ENCODE data around the gene SHROOM3. TPM values are rescaled to one million over a fixed set of nuclear protein-coding genes. Genes with fewer than 3 reads are reported as not detected.
A peak's percentile ranks its signal among the peaks of the same experiment; 100 is the strongest.

The SHROOM3 gene
- total and polyA plus RNA-seq, 2 experiments from 2014 or later = 11.3 to 73.5 TPM

- ATAC-seq (no peak), DNase-seq (ENCODE audit: low spot score) (no peak)
- no peaks in the 10 kb centered on the region for H3K27me3 Mint-ChIP-seq (ENCODE audit: insufficient read depth, low read depth, poor library complexity)
- H3K9me3 Mint-ChIP-seq = no peaks in the 10 kb centered on the region; the same call in 2 of the 3 replicates
- peaks cover 39% of the 10 kb centered on the region for H3K4me1 ChIP-seq (ENCODE audit: insufficient read depth)
- TF ChIP-seq REST (IDR thresholded peaks at IDR 0.05; ENCODE audit: unreplicated experiment) (no peak), EZH2 (IDR thresholded peaks at IDR 0.05; ENCODE audit: low read depth, unreplicated experiment) (no peak), STAT1 (IDR thresholded peaks at IDR 0.05; ENCODE audit: unreplicated experiment) (no peak), EZH2phosphoT487 (IDR thresholded peaks at IDR 0.05; ENCODE audit: unreplicated experiment) (no peak), CTCF (conservative IDR thresholded peaks at IDR 0.05; ENCODE audit: low read depth in 2 of 2) (no peak), JUNB (IDR thresholded peaks at IDR 0.05; ENCODE audit: unreplicated experiment) (no peak), POLR2AphosphoS5 (IDR thresholded peaks at IDR 0.05; ENCODE audit: low read depth) (no peak), ZNF114 (CRISPR knock-in tag; IDR thresholded peaks at IDR 0.05) (no peak), ZNF462 (CRISPR knock-in tag; IDR thresholded peaks at IDR 0.05) (no peak), ZNF331 (CRISPR knock-in tag; IDR thresholded peaks at IDR 0.05; ENCODE audit: low read depth) (no peak), ETS1 (IDR thresholded peaks at IDR 0.05) (no peak), CREB1 (CRISPR knock-in tag; IDR thresholded peaks at IDR 0.05; ENCODE audit: low read depth) (no peak), NANOG (IDR thresholded peaks at IDR 0.05; ENCODE audit: borderline replicate concordance) (no peak)
- no peaks in the 10 kb centered on the region for H4K20me1 ChIP-seq (replicated peaks; ENCODE audit: insufficient read depth)
- H3K36me3 ChIP-seq (ENCODE audit: insufficient read depth) = no peaks in the 10 kb centered on the region
- peak overlapping the region; percentile 61; the same call in 1 of the 2 replicates for H3K27ac Mint-ChIP-seq
- H3K4me3 Mint-ChIP-seq = no peak overlapping the region
- no peak overlapping the region for H3K4me3 ChIP-seq
- H3K27ac ChIP-seq (ENCODE audit: low read depth) = peak overlapping the region; percentile 98
- peaks cover 47% of the 10 kb centered on the region for H3K4me1 Mint-ChIP-seq
- no peaks in the 10 kb centered on the region for H3K9me2 ChIP-seq (ENCODE audit: insufficient read depth)
- H3K4me2 ChIP-seq = no peak overlapping the region; the same call in 1 of the 2 replicates
- H3K79me2 ChIP-seq (replicated peaks; ENCODE audit: insufficient read depth) = no peaks in the 10 kb centered on the region
- H2AFZ ChIP-seq = no peak overlapping the region
- H3K27me3 ChIP-seq (ENCODE audit: insufficient read depth) = no peaks in the 10 kb centered on the region
- 0 out of 3 replicates have a peak, but pooled peaks cover 2% of the 10 kb centered on the region for H3K36me3 Mint-ChIP-seq (ENCODE audit: low read depth)
- peaks cover 4% of the 10 kb centered on the region; the same call in 1 of the 2 replicates for H3F3A ChIP-seq (replicated peaks; ENCODE audit: low read depth)
These were observed 157.0 kb downstream of the SHROOM3 start for GRCh38 chr4:76591992-76592391.

Data from GM23338 (cell line).